Measurements from ENCODE around the gene HSF4.
"Not testable (repeated sequence)": the region's sequence is repeated elsewhere in the genome, so short reads cannot be mapped to it uniquely, and the experiment has no call there.

HSF4 gene, protein sequence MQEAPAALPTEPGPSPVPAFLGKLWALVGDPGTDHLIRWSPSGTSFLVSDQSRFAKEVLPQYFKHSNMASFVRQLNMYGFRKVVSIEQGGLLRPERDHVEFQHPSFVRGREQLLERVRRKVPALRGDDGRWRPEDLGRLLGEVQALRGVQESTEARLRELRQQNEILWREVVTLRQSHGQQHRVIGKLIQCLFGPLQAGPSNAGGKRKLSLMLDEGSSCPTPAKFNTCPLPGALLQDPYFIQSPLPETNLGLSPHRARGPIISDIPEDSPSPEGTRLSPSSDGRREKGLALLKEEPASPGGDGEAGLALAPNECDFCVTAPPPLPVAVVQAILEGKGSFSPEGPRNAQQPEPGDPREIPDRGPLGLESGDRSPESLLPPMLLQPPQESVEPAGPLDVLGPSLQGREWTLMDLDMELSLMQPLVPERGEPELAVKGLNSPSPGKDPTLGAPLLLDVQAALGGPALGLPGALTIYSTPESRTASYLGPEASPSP

DNA sequence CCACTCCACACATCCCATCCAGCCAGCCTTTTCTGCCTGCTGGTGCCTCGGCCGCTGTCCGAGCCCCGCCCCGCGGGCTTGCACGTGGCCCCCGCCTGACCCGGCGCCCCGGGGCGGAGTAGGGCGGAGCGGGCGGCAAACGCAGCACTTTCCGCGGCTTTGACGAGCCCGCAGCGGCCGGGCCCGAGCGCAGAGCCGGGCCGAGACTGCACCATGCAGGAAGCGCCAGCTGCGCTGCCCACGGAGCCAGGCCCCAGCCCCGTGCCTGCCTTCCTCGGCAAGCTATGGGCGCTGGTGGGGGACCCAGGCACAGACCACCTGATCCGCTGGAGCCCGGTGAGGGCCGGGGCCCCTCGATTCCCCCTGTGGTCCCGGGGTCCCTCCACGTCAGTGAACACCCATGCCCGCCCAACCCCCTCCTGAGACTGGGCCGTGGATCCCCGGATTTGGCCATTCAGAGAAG is at the start of gene HSF4:
TSS of gene HSF4 (plus strand) at position 147 of the 463 bp plus-strand sequence. CDS start at position 214, 67 bp downstream.
- TF ChIP-seq, protein P1, sequence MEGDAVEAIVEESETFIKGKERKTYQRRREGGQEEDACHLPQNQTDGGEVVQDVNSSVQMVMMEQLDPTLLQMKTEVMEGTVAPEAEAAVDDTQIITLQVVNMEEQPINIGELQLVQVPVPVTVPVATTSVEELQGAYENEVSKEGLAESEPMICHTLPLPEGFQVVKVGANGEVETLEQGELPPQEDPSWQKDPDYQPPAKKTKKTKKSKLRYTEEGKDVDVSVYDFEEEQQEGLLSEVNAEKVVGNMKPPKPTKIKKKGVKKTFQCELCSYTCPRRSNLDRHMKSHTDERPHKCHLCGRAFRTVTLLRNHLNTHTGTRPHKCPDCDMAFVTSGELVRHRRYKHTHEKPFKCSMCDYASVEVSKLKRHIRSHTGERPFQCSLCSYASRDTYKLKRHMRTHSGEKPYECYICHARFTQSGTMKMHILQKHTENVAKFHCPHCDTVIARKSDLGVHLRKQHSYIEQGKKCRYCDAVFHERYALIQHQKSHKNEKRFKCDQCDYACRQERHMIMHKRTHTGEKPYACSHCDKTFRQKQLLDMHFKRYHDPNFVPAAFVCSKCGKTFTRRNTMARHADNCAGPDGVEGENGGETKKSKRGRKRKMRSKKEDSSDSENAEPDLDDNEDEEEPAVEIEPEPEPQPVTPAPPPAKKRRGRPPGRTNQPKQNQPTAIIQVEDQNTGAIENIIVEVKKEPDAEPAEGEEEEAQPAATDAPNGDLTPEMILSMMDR (IDR thresholded peaks at IDR 0.05; ENCODE audit: insufficient read depth, missing control alignments), result no peak
- FAIRE-seq (no peak), DNase-seq (ENCODE audit: insufficient read length, low spot score) (no peak)

DNA sequence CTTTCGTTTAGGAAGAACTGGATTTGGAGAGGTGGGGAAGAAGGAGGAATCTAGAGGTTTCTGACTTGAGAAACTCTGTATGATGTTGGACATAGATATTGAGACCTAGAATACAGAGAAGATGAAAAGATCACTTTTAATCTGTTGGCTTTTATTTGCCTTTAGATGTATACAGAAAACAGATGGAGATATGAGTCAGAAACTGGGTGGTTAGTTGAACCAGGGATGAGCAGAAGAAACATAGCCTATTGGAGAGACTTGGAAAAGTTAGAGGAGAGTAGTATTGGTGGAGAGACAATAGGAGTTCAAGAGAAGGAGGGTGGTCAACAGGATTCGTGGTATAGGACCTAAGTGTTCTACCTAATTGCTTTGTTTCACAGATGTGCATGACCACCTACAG is 49.8 kb upstream of the HSF4 start:
- DNase-seq (ENCODE audit: insufficient read length, low spot score), result no peak
- no peak for FAIRE-seq

DNA sequence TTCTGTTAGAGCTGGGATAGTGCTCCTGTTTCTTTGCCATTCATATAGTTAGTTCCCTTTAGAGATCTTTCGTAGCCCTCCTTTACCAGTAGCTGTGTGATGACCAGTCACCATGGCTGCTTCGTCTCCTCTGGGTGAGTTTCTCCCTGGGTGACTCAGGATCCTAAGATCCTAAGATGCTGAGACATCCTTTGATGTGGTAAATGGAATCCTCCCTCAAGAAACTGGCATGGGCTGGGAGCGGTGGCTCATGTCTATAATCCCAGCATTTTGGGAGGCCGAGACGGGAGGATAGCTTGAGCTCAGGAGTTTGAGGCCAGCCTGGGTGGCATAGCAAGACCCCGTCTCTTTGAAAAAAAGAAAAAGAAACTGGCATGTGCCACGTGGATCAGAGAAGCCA is 48.9 kb upstream of the HSF4 start:
- TF ChIP-seq, protein P1 (IDR thresholded peaks at IDR 0.05; ENCODE audit: insufficient read depth, missing control alignments), result no peak
- DNase-seq (ENCODE audit: insufficient read length, low spot score) (no peak), FAIRE-seq (no peak)

More for the DNA sequence above, 49.8 kb upstream of the HSF4 start:
- TF ChIP-seq, protein P1 (IDR thresholded peaks at IDR 0.05; ENCODE audit: insufficient read depth, missing control alignments), result no peak

DNA sequence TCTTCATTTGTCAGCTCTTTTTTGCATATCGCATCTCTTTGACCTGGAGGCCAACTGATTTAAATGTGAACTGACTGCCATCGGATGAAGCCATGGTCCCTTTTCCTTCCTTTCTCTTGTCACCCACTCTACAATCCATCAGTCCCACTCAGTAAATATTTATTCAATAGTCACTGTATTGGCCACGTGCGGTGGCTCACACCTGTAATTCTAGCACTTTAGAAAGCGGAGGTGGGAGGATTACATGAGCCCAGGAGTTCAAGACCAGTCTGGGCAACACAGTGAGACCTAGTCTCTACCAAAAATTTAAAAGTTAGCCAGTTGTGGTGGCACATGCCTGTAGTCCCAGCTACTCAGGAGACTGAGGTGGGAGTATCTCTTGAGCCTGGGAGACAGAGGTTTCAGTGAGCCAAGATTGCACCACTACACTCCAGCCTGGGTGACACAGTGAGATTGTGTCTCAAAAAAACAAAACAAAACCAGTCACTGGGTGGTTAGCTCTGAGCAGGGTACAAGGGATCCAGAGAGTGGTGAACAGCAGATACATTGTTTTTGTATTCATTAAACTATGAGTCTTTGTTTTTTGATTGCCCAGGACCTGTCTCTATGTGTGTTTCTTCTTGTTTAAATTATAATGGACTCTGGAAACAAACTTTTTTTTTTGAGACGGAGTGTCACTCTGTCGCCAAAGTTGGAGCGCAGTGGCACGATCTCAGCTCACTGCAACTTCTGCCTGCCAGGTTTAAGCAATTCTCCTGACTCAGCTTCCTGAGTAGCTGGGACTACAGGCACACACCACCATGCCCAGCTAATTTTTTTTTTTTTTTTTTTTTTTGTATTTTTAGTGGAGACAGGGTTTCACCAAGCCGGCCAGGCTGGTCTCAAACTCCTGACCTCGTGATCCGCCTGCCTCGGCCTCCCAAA is 47.9 kb upstream of the HSF4 start:
- DNase-seq (ENCODE audit: insufficient read length, low spot score), result no peak
- TF ChIP-seq, protein P1 (IDR thresholded peaks at IDR 0.05; ENCODE audit: insufficient read depth, missing control alignments), result no peak
- no peak for FAIRE-seq

DNA sequence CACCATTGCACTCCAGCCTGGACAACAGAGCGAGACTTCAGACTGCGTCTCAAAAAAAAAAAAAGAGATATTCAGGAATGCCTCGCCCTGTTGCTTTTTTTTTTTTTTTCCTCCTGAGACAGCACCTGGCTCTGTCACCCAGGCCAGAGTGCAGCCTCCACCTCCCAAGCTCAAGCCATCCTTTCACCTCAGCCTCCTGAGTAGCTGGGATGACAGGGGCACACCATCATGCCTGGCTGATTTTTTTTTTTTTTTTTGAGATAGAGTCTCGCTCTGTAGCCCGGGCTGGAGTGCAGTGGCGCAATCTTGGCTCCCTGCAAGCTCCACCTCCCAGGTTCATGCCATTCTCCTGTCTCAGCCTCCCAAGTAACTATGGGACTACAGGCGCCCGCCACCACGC is 46.8 kb upstream of the HSF4 start:
- TF ChIP-seq, protein P1 (IDR thresholded peaks at IDR 0.05; ENCODE audit: insufficient read depth, missing control alignments), result no peak
- DNase-seq (ENCODE audit: insufficient read length, low spot score), result no peak
- no peak for FAIRE-seq

DNA sequence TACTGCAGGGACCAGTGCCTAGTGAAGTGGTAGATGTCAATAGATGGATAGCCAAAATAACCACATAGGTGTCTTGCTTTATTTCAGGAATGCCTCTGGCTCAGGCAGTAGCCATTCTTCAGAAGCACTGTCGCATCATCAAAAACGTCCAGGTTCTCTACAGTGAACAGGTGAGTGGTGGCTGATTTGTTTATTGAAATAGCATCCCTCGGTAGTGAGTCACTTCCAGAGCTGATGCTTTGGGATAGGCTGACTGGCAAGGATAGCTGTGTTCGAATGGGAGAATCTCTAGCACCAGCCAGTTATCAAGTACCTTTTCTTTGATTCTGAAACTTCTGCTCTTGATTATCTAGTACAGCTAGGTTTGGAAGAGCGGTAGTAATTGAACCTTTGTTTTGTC is 44.5 kb upstream of the HSF4 start:
- TF ChIP-seq, protein P1 (IDR thresholded peaks at IDR 0.05; ENCODE audit: insufficient read depth, missing control alignments), result no peak
- DNase-seq (ENCODE audit: insufficient read length, low spot score) (no peak), FAIRE-seq (no peak)

DNA sequence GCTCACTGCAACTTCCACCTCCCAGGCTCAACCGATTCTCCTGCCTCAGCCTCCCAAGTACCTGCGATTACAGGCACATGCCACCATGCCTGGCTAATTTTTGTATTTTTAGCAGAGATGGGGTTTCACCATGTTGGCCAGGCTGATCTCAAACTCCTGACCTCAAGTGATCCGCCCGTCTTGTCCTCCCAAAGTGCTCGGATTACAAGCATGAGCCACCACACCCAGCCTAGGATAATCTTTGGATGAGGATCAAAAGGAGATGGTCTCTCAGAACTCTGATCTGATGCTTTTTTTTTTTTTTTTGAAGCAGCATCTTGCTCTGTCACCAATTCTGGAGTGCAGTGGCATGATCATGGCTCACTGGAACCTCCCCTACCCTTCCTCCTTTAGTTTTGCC is 41.7 kb upstream of the HSF4 start:
- DNase-seq (ENCODE audit: insufficient read length, low spot score); FAIRE-seq: not testable (repeated sequence)

Data from D721Med (cell line).